IMR-90 (cell line): ENCODE results near the gene CLIC3.

Experiments
- TF ChIP-seq, protein P1 (sequence below): conservative IDR thresholded peaks from 2 replicates; pipeline ENCODE4 v1.5.1; 2012; ENCODE audit warnings: mild to moderate bottlenecking, low read depth, low read length, improper control_type of control experiment
- TF ChIP-seq, protein P2 (sequence below): fragments of 150-350 bp; IDR thresholded peaks from 2 replicates; pipeline ENCODE4 v1.6.1; 2016; ENCODE audit warnings: low read depth, mild to moderate bottlenecking, low read length, moderate library complexity, borderline replicate concordance

DNA sequence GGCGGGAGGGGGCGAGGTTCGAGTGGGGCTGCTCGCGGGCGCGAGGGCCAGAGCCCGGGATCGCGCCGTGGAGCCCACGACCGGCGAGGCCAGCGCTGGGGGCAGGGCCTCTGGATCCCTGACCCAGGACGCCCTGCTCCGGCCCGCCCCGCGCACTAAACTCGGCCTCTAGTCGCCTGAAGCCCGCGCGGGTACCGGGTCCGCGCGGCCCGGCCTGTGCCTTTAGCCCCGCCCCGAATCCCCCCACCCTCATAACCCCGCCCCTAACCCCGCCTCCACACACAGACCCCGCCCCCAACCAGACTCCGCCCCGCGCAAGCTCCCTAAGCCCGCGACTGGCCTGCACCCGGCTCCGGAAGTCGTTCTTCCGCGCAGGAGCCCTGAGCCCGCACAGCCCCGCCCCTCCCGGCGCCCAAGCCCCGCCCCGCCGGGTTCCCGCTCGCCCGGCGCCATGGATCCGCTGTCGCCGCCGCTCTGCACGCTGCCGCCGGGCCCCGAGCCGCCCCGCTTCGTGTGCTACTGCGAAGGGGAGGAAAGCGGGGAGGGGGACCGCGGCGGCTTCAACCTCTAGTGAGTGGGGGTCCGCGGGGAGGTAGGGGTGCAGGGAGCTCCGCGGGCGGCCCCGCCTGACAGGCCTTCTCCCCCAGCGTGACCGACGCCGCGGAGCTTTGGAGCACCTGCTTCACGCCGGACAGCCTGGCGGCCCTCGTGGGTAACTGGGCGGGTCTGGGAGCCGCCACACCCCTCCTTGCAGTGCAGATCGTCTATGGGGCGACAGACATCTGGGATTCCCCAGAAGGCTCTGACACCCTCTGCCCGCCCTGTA, 4.2 kb downstream of the CLIC3 start, which contains the start of gene PAXX:
- TF ChIP-seq, protein P1, sequence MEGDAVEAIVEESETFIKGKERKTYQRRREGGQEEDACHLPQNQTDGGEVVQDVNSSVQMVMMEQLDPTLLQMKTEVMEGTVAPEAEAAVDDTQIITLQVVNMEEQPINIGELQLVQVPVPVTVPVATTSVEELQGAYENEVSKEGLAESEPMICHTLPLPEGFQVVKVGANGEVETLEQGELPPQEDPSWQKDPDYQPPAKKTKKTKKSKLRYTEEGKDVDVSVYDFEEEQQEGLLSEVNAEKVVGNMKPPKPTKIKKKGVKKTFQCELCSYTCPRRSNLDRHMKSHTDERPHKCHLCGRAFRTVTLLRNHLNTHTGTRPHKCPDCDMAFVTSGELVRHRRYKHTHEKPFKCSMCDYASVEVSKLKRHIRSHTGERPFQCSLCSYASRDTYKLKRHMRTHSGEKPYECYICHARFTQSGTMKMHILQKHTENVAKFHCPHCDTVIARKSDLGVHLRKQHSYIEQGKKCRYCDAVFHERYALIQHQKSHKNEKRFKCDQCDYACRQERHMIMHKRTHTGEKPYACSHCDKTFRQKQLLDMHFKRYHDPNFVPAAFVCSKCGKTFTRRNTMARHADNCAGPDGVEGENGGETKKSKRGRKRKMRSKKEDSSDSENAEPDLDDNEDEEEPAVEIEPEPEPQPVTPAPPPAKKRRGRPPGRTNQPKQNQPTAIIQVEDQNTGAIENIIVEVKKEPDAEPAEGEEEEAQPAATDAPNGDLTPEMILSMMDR = no peak
- TF ChIP-seq, protein P2, sequence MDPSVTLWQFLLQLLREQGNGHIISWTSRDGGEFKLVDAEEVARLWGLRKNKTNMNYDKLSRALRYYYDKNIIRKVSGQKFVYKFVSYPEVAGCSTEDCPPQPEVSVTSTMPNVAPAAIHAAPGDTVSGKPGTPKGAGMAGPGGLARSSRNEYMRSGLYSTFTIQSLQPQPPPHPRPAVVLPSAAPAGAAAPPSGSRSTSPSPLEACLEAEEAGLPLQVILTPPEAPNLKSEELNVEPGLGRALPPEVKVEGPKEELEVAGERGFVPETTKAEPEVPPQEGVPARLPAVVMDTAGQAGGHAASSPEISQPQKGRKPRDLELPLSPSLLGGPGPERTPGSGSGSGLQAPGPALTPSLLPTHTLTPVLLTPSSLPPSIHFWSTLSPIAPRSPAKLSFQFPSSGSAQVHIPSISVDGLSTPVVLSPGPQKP = no peak
